HepG2 (cell line): ENCODE data around the gene ADAMTS18. TPM values are rescaled to one million over a fixed set of nuclear protein-coding genes. Genes with fewer than 3 reads are reported as not detected.

Experiments
- ATAC-seq: fragments of 200-7000 bp; cut with Tn5 transposase; 3 replicates; pipeline ENCODE4 v1.9.1; 2020; ENCODE audit warnings: mild to moderate bottlenecking, moderate library complexity
- BruUV-seq: library from RNA; stranded (reverse); fragments of 400-500 nt; replicated peaks from 2 replicates; lab custom pipeline; 2021; lab: Mats Ljungman, UMichigan
- CTCF ChIA-PET: fragments of 300-600 bp; formaldehyde crosslinking; extraction: SDS; loops from one replicate; lab custom pipeline; 2021; ENCODE audit warnings: low total read pairs, inconsistent platforms, low intra/inter-chr PET ratio; lab: Yijun Ruan, JAX
- POLR2A ChIA-PET: fragments of 350-600 bp; sonication (Branson Sonifier 250); formaldehyde crosslinking; loops from one replicate; lab custom pipeline; 2020; ENCODE audit warnings: antibody characterized with exemption, inconsistent platforms; lab: Yijun Ruan, JAX
- DNase-seq: peaks from one replicate; pipeline ENCODE4 v3.0.0-alpha.2; 2015; ENCODE audit warnings: low spot score
- FAIRE-seq: peaks from 3 replicates; lab custom pipeline; 2011; peaks lifted over from hg19 to GRCh38; lab: Jason Lieb, UNC
- H2AFZ ChIP-seq: one replicate; pipeline ENCODE4 v1.6.1; 2011; ENCODE audit warnings: low read length, inconsistent platforms
- H3K27ac ChIP-seq: fragments of 300-600 bp; 3 replicates; pipeline ENCODE4 v1.8.0; 2011; ENCODE audit warnings: mixed run types, mild to moderate bottlenecking, mixed read lengths, low read length, inconsistent platforms; ENCODE audit not compliant: insufficient read depth; ENCODE audit errors: extremely low read length
- H3K27me3 ChIP-seq, 2 experiments: fragments of 200-600 bp in 1 of 2; 2 replicates in 1 of 2; 3 replicates in 1 of 2; pipeline versions ENCODE4 v1.6.0 to v1.8.0; 2011; ENCODE audit warnings: low read length in 2 of 2, mild to moderate bottlenecking in 2 of 2, moderate library complexity in 2 of 2, inconsistent platforms in 1 of 2; ENCODE audit not compliant: insufficient read depth in 2 of 2, control insufficient read depth in 1 of 2
- H3K36me3 ChIP-seq, 2 experiments: fragments of 200-600 bp in 1 of 2; replicated peaks in 1 of 2; 2 replicates in 1 of 2; 3 replicates in 1 of 2; pipeline versions ENCODE4 v1.5.1 to v1.8.0; 2011; ENCODE audit warnings: low read length in 2 of 2, inconsistent platforms in 1 of 2; ENCODE audit not compliant: insufficient read depth in 2 of 2, control insufficient read depth in 1 of 2
- H3K4me1 ChIP-seq: 2 replicates; pipeline ENCODE4 v1.5.1; 2012; ENCODE audit warnings: low read length, inconsistent platforms; ENCODE audit not compliant: insufficient read depth
- H3K4me2 ChIP-seq: 2 replicates; pipeline ENCODE4 v1.6.0; 2011; ENCODE audit warnings: low read depth, low read length, inconsistent platforms
- H3K4me3 ChIP-seq, 3 experiments: fragments of 200-600 bp in 1 of 3; sonication (generic), shearing (Covaris generic) in 1 of 3; replicated peaks in 1 of 3; 2 replicates each; pipeline ENCODE4 v1.5.1; 2011 to 2016; ENCODE audit warnings: low read length in 3 of 3, inconsistent platforms in 2 of 3, low read depth in 2 of 3, mild to moderate bottlenecking in 2 of 3, control low read depth in 1 of 3, mixed read lengths in 1 of 3; ENCODE audit not compliant: insufficient read depth in 1 of 3
- H3K79me2 ChIP-seq: one replicate; pipeline ENCODE4 v1.6.1; 2011; ENCODE audit warnings: low read length, inconsistent platforms; ENCODE audit not compliant: insufficient read depth
- H3K9ac ChIP-seq: 2 replicates; pipeline ENCODE4 v1.6.0; 2011; ENCODE audit warnings: mild to moderate bottlenecking, low read depth, low read length, inconsistent platforms; ENCODE audit not compliant: insufficient read depth
- H3K9me3 ChIP-seq: 2 replicates; pipeline ENCODE4 v1.5.1; 2012; ENCODE audit warnings: mild to moderate bottlenecking, low read length
- H4K20me1 ChIP-seq: 2 replicates; pipeline ENCODE4 v1.6.0; 2011; ENCODE audit warnings: inconsistent platforms, mild to moderate bottlenecking, low read length, moderate library complexity; ENCODE audit not compliant: insufficient read depth
- ARNT2 ChIP-seq: sonication (generic); formaldehyde crosslinking; IDR thresholded peaks from 2 replicates; pipeline ENCODE4 v1.8.0; 2022; ENCODE audit warnings: mild to moderate bottlenecking, low read depth, missing genetic modification reagents, moderate library complexity
- ATAD3A ChIP-seq: sonication (generic); formaldehyde crosslinking; IDR thresholded peaks from 2 replicates; pipeline ENCODE4 v1.4.0; 2020; ENCODE audit warnings: missing genetic modification reagents
- ELF3 ChIP-seq: IDR thresholded peaks from 2 replicates; pipeline ENCODE4 v1.6.1; 2016; ENCODE audit warnings: missing genetic modification reagents, missing compliant biosample characterization
- GABPA ChIP-seq, 2 experiments: IDR thresholded peaks; 2 replicates each; pipeline ENCODE4 v1.6.1; 2011 to 2016; ENCODE audit warnings: low read depth in 2 of 2, low read length in 1 of 2, missing biosample characterization in 1 of 2, missing genetic modification characterization in 1 of 2
- NR3C1 ChIP-seq: sonication (generic); formaldehyde crosslinking; IDR thresholded peaks from 2 replicates; pipeline ENCODE4 v1.4.0; 2020; ENCODE audit warnings: missing genetic modification reagents
- ZBED4 ChIP-seq: sonication (generic); formaldehyde crosslinking; IDR thresholded peaks from 2 replicates; pipeline ENCODE4 v1.4.0; 2020; ENCODE audit warnings: missing genetic modification reagents, borderline replicate concordance
- ZMYM2 ChIP-seq: sonication (generic); formaldehyde crosslinking; IDR thresholded peaks from 2 replicates; pipeline ENCODE4 v1.8.0; 2022; ENCODE audit warnings: mild to moderate bottlenecking, missing genetic modification reagents
- ZNF10 ChIP-seq: sonication (generic); formaldehyde crosslinking; IDR thresholded peaks from 2 replicates; pipeline ENCODE4 v1.4.0; 2020; ENCODE audit warnings: mild to moderate bottlenecking, low read depth, missing genetic modification reagents, borderline replicate concordance
- ZNF251 ChIP-seq: sonication (generic); formaldehyde crosslinking; IDR thresholded peaks from 2 replicates; pipeline ENCODE4 v1.9.0; 2021; ENCODE audit warnings: mild to moderate bottlenecking, missing genetic modification reagents
- ZNF337 ChIP-seq: sonication (generic); formaldehyde crosslinking; IDR thresholded peaks from 2 replicates; pipeline ENCODE4 v1.5.1; 2020; ENCODE audit warnings: missing genetic modification reagents, low read depth, mild to moderate bottlenecking, borderline replicate concordance
- ZNF367 ChIP-seq: sonication (generic); formaldehyde crosslinking; IDR thresholded peaks from 2 replicates; pipeline ENCODE4 v1.4.0; 2020; ENCODE audit warnings: missing genetic modification reagents, borderline replicate concordance
- WGBS: methylation state at CpG from one replicate; pipeline ENCODE4 v1.1.6; 2017; ENCODE audit warnings: low lambda C conversion rate; 5-methylcytosine and 5-hydroxymethylcytosine counted together
- in situ Hi-C: cut with HindIII; loops from 2 replicates; pipeline ENCODE4 v1.10.0; 2017; ENCODE audit warnings: low pct_unique_long_range_greater_than_20kb; ENCODE audit not compliant: extremely low pct_ligation_motif_present
- intact Hi-C: fragments of 100-400 bp; cut with micrococcal nuclease; formaldehyde crosslinking; loops from one replicate; pipeline ENCODE4 v1.10.0; 2022; ENCODE audit not compliant: unreplicated experiment
- polyA plus RNA-seq, 8 experiments: library from polyadenylated mRNA; depleted of rRNA in 3 of 8; stranded (reverse) in 7 of 8; unstranded in 1 of 8; fragments of >200 nt; fragmentation: Illumina TruSeq in 4 of 8; extraction: Trizol in 4 of 8; gene quantifications; 2 replicates each; pipeline versions ENCODE4 v1.2.1 to v1.2.3, GENCODE V29; 2011 to 2016; ENCODE audit warnings: low read depth in 4 of 8, missing spikeins in 1 of 8, mixed read lengths in 1 of 8; ENCODE audit not compliant: insufficient read depth in 1 of 8
- total RNA-seq, 5 experiments: library from RNA; depleted of rRNA; stranded (reverse); fragments of >200 nt; fragmentation: Illumina TruSeq; extraction: Trizol; gene quantifications; 2 replicates each; pipeline ENCODE4 v1.2.3, GENCODE V29; 2016; ENCODE audit warnings: low read depth in 1 of 5

Gene ADAMTS18
- total and polyA plus RNA-seq, 2 of the 13 experiments (the other 11 are each of a cell fraction or from before 2014, with no cell fraction given): 0.01 TPM; not detected in 1

GRCh38 chr16:77399546-77399945 lies 35.3 kb downstream of the ADAMTS18 start:
- intact Hi-C loops (no loop called here), in situ Hi-C loops (no loop called here)
- H3K79me2 ChIP-seq: no peaks in the 10 kb centered on the region
- no peaks in the 10 kb centered on the region for H3K9me3 ChIP-seq
- no peak overlapping the region for H3K4me3 ChIP-seq
- H4K20me1 ChIP-seq: no peaks in the 10 kb centered on the region
- H2AFZ ChIP-seq: no peak overlapping the region
- POLR2A ChIA-PET: no interaction called here
- FAIRE-seq (no peak), ATAC-seq (no peak), DNase-seq (no peak)
- no peak overlapping the region for H3K27ac ChIP-seq
- BruUV-seq: no TSS peak
- H3K4me2 ChIP-seq: no peak overlapping the region
- CTCF ChIA-PET: no interaction called here
- no peaks in the 10 kb centered on the region for H3K36me3 ChIP-seq
- 0% methylated on average over 2 of the region's 2 CpGs for WGBS
- no peak for TF ChIP-seq ZNF367 (CRISPR knock-in tag)
- TF ChIP-seq NR3C1: no peak
- no peak for TF ChIP-seq GABPA (IDR thresholded peaks at IDR 0.05; ENCODE audit: low read depth, low read length)
- TF ChIP-seq GABPA (CRISPR knock-in tag; IDR thresholded peaks at IDR 0.05; ENCODE audit: low read depth): no peak
- no peak for TF ChIP-seq ZNF251 (CRISPR knock-in tag)
- no peak for TF ChIP-seq ELF3 (CRISPR knock-in tag)
- TF ChIP-seq ZBED4 (CRISPR knock-in tag): no peak
- TF ChIP-seq ARNT2 (CRISPR knock-in tag): no peak
- TF ChIP-seq ZMYM2 (CRISPR knock-in tag): no peak
- TF ChIP-seq ZNF337 (CRISPR knock-in tag): no peak
- no peak for TF ChIP-seq ATAD3A (CRISPR knock-in tag)
- no peak for TF ChIP-seq ZNF10
- H3K9ac ChIP-seq: no peak overlapping the region
- H3K4me1 ChIP-seq: no peaks in the 10 kb centered on the region
- H3K27me3 ChIP-seq: peaks cover 0 to 5% of the 10 kb centered on the region in 2 experiments; a peak in 1 of 5 replicates
